Measurements from ENCODE around the gene GNAZ.

GNAZ gene

DNA sequence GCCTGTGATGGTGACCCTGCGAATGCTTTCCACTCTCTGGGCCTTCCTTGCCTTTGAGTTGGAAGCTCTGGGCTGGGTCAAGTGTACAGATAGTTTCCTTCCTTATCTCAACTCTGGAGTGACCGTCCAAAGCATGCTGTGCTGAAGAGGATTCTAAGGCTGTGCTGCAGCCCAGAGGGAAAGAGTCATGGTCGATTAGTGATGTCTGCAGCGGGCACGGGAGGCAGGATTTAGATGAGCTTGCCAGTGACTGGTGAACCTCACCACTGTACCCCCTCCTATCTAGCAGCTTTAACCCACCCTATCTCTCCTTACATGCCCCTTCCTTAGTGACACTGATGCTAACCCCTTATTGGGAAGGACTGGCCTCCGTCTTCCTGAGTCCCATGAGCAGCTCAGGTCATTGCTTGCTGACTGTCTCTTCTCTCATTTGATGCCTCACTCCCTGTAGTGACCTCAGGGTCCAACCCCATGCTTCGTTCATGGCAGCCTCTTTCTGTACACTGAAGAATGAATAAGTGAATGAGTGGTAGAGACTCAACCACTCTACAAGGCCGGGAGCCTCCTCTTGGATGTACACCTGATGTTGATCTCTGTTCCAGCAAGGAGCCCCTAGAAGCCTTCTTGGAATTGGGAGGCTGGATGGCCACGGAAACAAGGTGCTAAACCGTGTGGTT lies 6.7 kb downstream of the GNAZ start:
- DNase-seq (ENCODE audit: low read depth in 2 of 2), result no peak

- DNase-seq (ENCODE audit: low read depth in 2 of 2), result no peak
These were observed 7.5 kb downstream of the GNAZ start for GRCh38 chr22:23077627-23078461.

DNA sequence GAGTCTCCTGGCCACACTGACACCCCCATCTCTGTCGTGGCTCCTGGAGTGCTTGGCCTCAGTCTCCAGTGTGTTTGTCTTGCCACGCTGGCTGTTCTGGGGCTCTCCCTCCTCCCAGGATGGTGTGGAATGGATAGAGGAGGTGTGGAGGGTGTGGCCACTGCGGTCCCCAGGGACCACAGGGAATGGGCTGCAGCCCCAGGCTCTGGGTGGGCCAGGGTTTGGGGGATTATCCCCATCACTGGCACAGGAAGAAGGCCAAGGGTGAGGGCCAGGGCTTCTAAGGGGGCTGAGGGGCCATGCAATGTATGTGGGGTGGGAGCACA lies 8.1 kb downstream of the GNAZ start:
- DNase-seq (ENCODE audit: low read depth in 2 of 2), result no peak

- DNase-seq (ENCODE audit: low read depth in 2 of 2), result no peak
These were observed 9.0 kb downstream of the GNAZ start for GRCh38 chr22:23079240-23079768.

GRCh38 chr22:23079814-23080521 lies 9.6 kb downstream of the GNAZ start:
- no peak for DNase-seq (ENCODE audit: low read depth in 2 of 2)

DNA sequence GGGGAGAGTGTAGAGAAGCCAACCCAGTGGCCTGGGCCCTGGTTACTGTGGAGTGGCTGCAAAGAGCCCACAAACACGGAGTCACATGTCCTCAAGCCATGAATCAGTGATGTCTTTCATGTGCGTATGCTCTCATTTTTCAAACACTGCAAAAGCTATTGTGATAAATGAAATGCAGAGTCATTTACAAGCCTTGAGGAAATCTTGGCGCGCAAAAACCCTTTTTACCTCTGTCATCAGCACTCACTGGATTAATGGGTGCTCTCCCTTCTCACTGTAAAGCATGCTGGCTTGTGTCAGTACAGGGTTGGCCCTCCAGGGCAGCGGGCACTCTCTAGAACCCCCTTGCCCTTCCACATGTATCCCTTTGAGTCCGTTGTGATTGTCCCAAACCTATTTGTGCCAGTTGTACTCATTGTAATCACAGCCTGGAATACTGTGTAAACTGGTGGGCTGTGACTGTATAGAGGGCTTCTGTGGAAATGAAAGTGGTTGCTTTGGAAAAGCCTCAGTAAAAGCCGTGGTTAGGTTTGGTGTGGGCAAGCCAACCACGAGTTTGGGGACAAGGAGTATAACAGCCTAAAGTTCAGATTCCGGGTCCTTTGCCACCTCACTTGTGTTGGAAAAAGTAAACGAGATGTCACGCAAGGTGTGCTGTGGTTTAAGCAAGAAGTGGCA lies 10.4 kb downstream of the GNAZ start:
- DNase-seq (ENCODE audit: low read depth in 2 of 2), result no peak

GRCh38 chr22:23082534-23083314 lies 12.4 kb downstream of the GNAZ start:
- no peak for DNase-seq (ENCODE audit: low read depth in 2 of 2)

DNA sequence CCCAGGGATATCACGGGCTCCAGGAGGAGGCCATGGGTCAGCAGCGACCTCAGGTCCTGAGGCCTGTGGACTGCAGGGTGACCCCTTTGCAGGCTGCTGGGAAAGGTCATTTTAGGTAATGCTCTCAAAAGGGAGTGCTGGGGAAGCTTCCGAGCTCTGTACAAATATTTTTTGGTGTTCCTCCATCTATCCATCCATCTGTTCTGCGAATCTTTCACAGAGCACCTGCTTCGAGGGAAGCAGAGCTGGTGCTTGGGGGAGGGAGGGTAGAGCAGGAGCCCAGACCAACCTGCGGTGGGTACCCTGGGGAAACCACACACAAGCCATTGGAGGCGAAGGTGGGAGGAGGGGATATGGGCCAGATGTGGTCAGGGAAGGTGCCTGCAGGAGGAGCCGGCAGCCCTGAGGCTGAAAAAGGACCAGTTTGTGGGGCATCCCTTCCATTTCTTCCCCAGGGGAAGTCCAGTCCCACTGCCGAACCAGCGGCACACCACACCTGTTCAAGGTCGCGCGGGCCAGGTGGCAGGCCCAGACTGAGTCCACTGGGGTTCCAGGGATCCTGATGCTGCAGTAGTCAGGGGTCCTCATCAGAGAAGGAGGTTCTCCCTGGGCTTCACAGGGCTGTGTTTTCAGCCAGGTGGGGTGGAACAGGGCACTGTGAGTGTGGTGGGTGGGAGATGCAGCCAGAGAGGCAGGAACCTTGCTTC lies 13.1 kb downstream of the GNAZ start:
- no peak for DNase-seq (ENCODE audit: low read depth in 2 of 2)

DNA sequence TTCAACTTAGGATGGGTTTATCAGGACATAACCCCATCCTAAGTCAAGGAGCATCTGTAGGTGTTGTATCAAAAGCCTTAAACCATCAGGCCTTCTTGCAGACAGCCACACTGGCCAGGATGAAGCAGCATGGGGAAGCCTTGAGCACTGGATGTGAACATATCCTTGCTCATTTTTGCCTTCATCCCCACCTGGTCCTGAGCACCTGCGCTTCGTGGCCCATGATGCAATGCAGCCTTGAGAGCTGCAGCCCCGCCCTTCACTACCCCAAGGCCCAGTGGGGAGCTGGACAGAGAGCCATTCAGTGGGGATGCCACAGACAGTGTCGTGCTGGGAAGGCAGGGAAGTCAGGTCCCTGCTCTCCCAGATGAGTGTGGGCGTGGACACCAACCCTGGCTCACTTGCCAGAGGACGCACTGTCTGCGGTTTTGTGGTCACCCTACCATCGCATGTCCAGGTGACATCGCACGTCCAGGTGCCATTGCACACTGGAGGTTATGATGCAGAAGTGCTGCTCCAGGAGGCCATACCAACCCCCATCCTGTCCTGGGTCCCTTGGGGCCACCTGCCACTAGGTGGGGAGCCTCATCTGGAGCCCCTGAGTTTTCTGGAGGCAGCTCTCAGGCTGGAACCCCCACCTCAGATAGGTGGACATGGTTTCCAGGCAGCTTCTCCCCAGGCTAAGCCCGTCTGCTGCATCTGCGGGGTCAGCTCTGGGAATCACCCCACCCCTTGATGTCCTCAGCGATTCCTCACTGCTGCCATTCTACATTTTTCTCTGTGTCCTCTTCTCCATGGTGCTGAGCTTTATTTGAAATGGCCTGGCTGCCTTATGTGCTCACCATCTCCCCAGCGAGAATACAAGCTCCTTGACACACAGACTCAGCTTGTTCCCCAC lies 14.4 kb downstream of the GNAZ start:
- DNase-seq (ENCODE audit: low read depth in 2 of 2), result no peak

GRCh38 chr22:23085351-23085671 lies 15.0 kb downstream of the GNAZ start:
- DNase-seq (ENCODE audit: low read depth in 2 of 2), result no peak

DNA sequence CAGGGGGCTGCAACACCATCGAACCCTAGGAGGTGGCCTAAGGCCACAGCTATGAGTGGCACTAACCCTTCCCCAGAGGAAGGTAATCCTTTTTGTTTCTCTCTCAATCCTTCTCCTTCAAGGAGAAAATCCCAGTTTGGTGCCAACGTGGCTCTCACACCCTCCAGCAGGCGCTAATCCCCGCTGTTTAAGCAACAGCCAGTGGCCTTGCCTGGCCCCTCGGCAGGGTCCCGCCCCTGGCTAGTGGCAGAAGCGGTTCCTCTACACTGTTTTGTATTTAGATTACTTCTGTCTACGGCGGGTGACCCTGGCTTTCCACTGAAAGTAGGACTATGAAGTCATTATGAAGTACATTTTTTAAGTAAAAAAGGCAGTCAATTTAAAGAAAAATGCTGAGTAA lies 15.5 kb downstream of the GNAZ start:
- no peak for DNase-seq (ENCODE audit: low read depth in 2 of 2)

- no peak for DNase-seq (ENCODE audit: low read depth in 2 of 2)
These were observed 15.9 kb downstream of the GNAZ start for GRCh38 chr22:23086263-23086662.

- no peak for DNase-seq (ENCODE audit: low read depth in 2 of 2)
These were observed 16.5 kb downstream of the GNAZ start for GRCh38 chr22:23086787-23087186.

- DNase-seq (ENCODE audit: low read depth in 2 of 2), result no peak
These were observed 17.9 kb downstream of the GNAZ start for GRCh38 chr22:23088199-23088604.

GRCh38 chr22:23089010-23089409 lies 18.7 kb downstream of the GNAZ start:
- DNase-seq (ENCODE audit: low read depth in 2 of 2), result no peak

DNA sequence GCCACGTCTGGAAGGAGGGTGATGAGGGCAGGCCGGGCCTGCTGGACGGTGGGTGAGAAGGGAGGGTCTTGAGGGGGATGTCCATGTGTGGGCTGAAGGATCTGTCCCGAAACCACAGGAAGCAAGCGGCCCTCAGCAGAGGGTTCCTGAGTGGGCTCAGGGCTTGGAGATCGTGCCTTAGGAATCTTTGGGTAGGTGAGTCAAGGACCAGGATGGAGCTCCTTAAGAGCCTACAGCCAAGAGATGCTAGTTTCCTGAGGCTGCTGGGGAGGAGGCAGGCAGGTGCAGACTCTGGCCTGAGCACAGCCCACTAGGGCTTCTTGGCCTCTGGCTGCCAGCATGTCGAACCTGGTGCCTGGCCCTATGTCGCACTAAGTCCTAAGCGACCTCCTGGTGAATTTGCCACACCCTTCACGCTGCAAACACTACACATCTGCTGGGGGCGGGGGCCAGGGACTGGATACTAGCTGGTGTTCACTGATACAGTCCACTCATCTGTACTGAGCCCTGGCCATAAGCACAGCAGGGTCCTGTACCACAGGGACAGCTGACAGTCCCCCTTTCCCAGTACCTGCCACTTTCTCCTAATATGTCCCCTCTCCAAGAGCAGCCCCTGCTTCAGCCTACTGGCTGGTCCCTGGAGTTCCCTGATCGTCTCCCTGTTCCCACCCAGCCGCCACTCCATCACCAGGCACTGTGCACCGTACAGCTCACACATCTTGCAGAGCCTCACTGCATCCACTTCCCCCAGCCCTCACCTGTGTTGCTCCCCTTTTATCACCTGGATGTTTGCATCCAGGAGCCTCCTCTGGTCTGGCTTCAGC lies 19.5 kb downstream of the GNAZ start:
- no peak for DNase-seq (ENCODE audit: low read depth in 2 of 2)

- DNase-seq (ENCODE audit: low read depth in 2 of 2), result no peak
These were observed 20.1 kb downstream of the GNAZ start for GRCh38 chr22:23090457-23090835.

DNA sequence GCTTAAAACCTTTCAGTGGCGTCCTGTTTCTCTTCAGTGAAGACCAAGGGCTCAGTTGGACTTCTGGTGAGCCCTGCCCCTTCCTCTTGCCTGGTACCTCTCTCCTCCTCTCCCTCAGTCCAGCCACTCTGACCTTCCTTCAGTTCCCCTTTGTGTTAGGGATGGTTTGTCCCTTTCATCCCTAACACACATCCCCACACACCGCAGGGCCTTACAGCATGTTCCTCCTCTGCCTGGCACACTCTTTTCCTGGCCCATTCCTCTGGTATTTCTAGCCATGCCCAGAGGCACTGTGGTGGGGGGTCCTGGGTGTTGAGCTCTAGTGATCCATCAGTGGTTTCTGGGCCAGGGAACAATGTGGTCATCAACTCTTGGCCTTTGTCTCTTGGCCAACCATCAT lies 21.4 kb downstream of the GNAZ start:
- DNase-seq (ENCODE audit: low read depth in 2 of 2), result no peak
